Measurements from ENCODE around the gene ANKK1. TPM values are rescaled to one million over a fixed set of nuclear protein-coding genes. Genes with fewer than 3 reads are reported as not detected.

ANKK1 gene
- total RNA-seq, 1 donor from 2014 or later, result 0.50 TPM

DNA sequence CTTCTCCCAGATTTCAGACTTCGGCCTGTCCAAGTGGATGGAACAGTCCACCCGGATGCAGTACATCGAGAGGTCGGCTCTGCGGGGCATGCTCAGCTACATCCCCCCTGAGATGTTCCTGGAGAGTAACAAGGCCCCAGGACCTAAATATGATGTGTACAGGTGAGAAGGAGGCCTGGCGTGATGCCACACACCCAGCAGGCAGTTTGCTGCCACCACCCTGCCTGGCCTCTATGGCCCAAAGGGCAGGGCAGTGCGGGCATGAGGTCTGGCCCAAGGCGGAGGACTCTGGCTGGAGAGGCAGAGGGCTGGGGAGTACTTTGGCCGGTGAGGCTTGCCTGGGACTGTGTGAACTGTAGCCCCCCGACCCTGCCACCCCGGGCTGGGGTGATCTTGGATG lies 7.3 kb downstream of the ANKK1 start:
- Histone ChIP-seq H3K36me3 (ENCODE audit: control insufficient read depth, insufficient read depth, low read length) (no peaks in the 10 kb centered on the region), H3K4me3 (ENCODE audit: low read depth, low read length) (no peak overlapping the region), H3K27me3 (ENCODE audit: control insufficient read depth, insufficient read depth, low read length) (peaks cover 3% of the 10 kb centered on the region)
- TF ChIP-seq, protein P1, sequence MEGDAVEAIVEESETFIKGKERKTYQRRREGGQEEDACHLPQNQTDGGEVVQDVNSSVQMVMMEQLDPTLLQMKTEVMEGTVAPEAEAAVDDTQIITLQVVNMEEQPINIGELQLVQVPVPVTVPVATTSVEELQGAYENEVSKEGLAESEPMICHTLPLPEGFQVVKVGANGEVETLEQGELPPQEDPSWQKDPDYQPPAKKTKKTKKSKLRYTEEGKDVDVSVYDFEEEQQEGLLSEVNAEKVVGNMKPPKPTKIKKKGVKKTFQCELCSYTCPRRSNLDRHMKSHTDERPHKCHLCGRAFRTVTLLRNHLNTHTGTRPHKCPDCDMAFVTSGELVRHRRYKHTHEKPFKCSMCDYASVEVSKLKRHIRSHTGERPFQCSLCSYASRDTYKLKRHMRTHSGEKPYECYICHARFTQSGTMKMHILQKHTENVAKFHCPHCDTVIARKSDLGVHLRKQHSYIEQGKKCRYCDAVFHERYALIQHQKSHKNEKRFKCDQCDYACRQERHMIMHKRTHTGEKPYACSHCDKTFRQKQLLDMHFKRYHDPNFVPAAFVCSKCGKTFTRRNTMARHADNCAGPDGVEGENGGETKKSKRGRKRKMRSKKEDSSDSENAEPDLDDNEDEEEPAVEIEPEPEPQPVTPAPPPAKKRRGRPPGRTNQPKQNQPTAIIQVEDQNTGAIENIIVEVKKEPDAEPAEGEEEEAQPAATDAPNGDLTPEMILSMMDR (IDR thresholded peaks at IDR 0.05; ENCODE audit: insufficient read depth, low read length, poor library complexity, severe bottlenecking), result no peak
- no peak for DNase-seq (ENCODE audit: low read depth)

- H3K36me3 ChIP-seq (ENCODE audit: control insufficient read depth, insufficient read depth, low read length), result no peaks in the 10 kb centered on the region
- TF ChIP-seq, protein P1 (IDR thresholded peaks at IDR 0.05; ENCODE audit: insufficient read depth, low read length, poor library complexity, severe bottlenecking), result no peak
- no peak overlapping the region for H3K4me3 ChIP-seq (ENCODE audit: low read depth, low read length)
- no peak for DNase-seq (ENCODE audit: low read depth)
- H3K27me3 ChIP-seq (ENCODE audit: control insufficient read depth, insufficient read depth, low read length), result peaks cover 5% of the 10 kb centered on the region
Measured at GRCh38 chr11:113395782-113396336, 8.3 kb downstream of the ANKK1 start.

DNA sequence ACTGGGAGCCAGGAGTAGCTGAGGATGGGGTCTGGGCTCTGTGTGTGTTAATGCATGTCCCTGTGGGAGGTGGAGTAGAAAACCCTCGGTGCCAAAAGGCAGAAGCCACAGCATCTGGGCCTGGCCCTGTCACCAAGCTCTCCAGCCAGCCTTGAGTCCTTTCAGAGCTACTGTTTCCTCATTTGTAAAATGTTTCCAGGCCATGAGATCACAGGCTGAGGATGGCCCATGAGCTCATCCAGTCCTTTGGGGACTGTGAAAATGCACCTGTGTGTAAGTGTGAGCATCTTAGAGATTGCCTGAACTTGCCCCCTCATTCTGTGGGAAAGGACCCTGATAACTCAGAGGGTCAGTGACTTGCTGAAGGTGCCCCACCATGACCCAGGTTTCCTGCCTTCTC lies 9.1 kb downstream of the ANKK1 start:
- Histone ChIP-seq H3K36me3 (ENCODE audit: control insufficient read depth, insufficient read depth, low read length) (no peaks in the 10 kb centered on the region), H3K4me3 (ENCODE audit: low read depth, low read length) (no peak overlapping the region), H3K27me3 (ENCODE audit: control insufficient read depth, insufficient read depth, low read length) (peaks cover 2% of the 10 kb centered on the region)
- TF ChIP-seq, protein P1 (IDR thresholded peaks at IDR 0.05; ENCODE audit: insufficient read depth, low read length, poor library complexity, severe bottlenecking), result no peak
- DNase-seq (ENCODE audit: low read depth), result no peak

DNA sequence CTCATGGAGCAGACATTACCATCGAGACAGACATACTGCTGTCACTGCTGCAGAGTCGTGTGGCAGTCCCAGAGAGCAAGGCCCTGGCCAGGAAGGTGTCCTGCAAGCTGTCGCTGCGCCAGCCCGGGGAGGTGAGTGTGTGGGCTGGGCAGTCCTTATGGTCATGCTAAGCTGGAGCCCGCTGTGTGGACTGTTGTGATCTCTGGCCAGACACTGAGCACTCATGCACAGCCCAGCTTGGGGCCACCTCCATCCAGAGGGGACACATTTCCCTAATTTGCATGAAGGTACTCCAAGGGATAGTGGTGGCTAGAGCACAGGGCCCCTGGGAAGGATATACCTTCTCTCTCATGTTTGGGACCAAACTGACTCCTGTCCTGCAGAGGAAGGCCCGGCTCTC lies 9.6 kb downstream of the ANKK1 start:
- no peak for DNase-seq (ENCODE audit: low read depth)
- H3K36me3 ChIP-seq (ENCODE audit: control insufficient read depth, insufficient read depth, low read length), result no peaks in the 10 kb centered on the region
- no peak overlapping the region for H3K4me3 ChIP-seq (ENCODE audit: low read depth, low read length)
- TF ChIP-seq, protein P1 (IDR thresholded peaks at IDR 0.05; ENCODE audit: insufficient read depth, low read length, poor library complexity, severe bottlenecking), result no peak
- H3K27me3 ChIP-seq (ENCODE audit: control insufficient read depth, insufficient read depth, low read length), result peaks cover 2% of the 10 kb centered on the region

DNA sequence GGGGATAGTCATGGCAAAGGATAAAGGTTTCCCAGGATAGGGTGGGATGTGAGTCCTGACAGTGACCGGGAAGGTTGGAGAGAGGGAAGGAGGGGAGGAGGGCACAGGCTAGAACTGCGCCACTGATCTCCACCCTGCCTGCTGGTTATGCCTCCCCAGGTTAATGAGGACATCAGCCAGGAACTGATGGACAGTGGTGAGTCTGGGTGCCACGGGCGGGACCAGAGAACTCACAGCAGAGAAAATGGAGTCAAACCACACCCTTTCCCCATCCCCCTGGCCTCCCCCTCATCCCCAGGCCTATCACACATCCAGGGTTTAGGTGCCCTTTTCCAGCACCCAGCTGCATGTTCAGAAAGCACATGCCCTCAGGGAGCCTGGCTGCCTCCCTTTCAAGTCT lies 10.2 kb downstream of the ANKK1 start:
- TF ChIP-seq, protein P1 (IDR thresholded peaks at IDR 0.05; ENCODE audit: insufficient read depth, low read length, poor library complexity, severe bottlenecking), result no peak
- Histone ChIP-seq H3K27me3 (ENCODE audit: control insufficient read depth, insufficient read depth, low read length) (peaks cover 2% of the 10 kb centered on the region), H3K36me3 (ENCODE audit: control insufficient read depth, insufficient read depth, low read length) (no peaks in the 10 kb centered on the region), H3K4me3 (ENCODE audit: low read depth, low read length) (no peak overlapping the region)
- DNase-seq (ENCODE audit: low read depth), result no peak

Measured in kidney epithelial cell (primary cell).